SK-N-MC (cell line): Measurements from ENCODE around the gene RTF2.

ENCODE experiments used
- EZH2 ChIP-seq: fragments of 200-600 bp; sonication (generic); IDR thresholded peaks from one replicate; pipeline ENCODE4 v1.6.1; 2017; ENCODE audit warnings: antibody characterized with exemption
- FOXP2 ChIP-seq: optimal IDR thresholded peaks from 2 replicates; pipeline ENCODE3; 2011; ENCODE audit warnings: mild to moderate bottlenecking, moderate library complexity; ENCODE audit not compliant: insufficient read depth; ENCODE audit errors: extremely low read length, control extremely low read depth
- POLR2AphosphoS5 ChIP-seq: IDR thresholded peaks from 2 replicates; pipeline ENCODE4 v1.6.1; 2012; ENCODE audit warnings: mild to moderate bottlenecking, low read depth, low read length, borderline replicate concordance

GRCh38 chr20:56423211-56423610, 45.2 kb upstream of the RTF2 start:
- TF ChIP-seq FOXP2 (no peak), POLR2AphosphoS5 (no peak), EZH2 (no peak)
